ENCODE data around the gene ACOT7.

Gene ACOT7

GRCh38 chr1:6280761-6281451, 112.7 kb downstream of the ACOT7 start:
- TF ChIP-seq EZH2phosphoT487 (IDR thresholded peaks at IDR 0.05; ENCODE audit: borderline replicate concordance, low read length) (no peak), CTCF (IDR thresholded peaks at IDR 0.05; ENCODE audit: low read depth, low read length, poor library complexity, severe bottlenecking) (no peak)
- H3K79me2 ChIP-seq (ENCODE audit: control insufficient read depth, low read length) = no peaks in the 10 kb centered on the region
- H3K36me3 ChIP-seq (ENCODE audit: control insufficient read depth, low read length) = no peaks in the 10 kb centered on the region
- no peaks in the 10 kb centered on the region for H3K9me3 ChIP-seq (ENCODE audit: control insufficient read depth, insufficient read depth, low read length)
- no peak overlapping the region for H3K4me3 ChIP-seq (ENCODE audit: low read length)
- no peaks in the 10 kb centered on the region for H3F3A ChIP-seq (ENCODE audit: control insufficient read depth, insufficient read depth)
- H3K27ac ChIP-seq (ENCODE audit: low read depth, low read length) = no peak overlapping the region
- no peaks in the 10 kb centered on the region for H3K9me2 ChIP-seq (replicated peaks; ENCODE audit: control insufficient read depth, low read length)
- no peaks in the 10 kb centered on the region for H3K4me1 ChIP-seq (ENCODE audit: control insufficient read depth, low read length)
- no peak overlapping the region for H3K4me2 ChIP-seq (ENCODE audit: low read length)
- no peaks in the 10 kb centered on the region for H3K27me3 ChIP-seq (ENCODE audit: control insufficient read depth, low read length)
- no peaks in the 10 kb centered on the region for H4K20me1 ChIP-seq (ENCODE audit: control insufficient read depth, insufficient read depth, low read depth, low read length)

- Histone ChIP-seq H3K27me3 (ENCODE audit: control insufficient read depth, low read length) (no peaks in the 10 kb centered on the region), H3F3A (ENCODE audit: control insufficient read depth, insufficient read depth) (no peaks in the 10 kb centered on the region), H3K9me3 (ENCODE audit: control insufficient read depth, insufficient read depth, low read length) (no peaks in the 10 kb centered on the region), H3K4me1 (ENCODE audit: control insufficient read depth, low read length) (no peaks in the 10 kb centered on the region), H3K9me2 (replicated peaks; ENCODE audit: control insufficient read depth, low read length) (no peaks in the 10 kb centered on the region), H3K79me2 (ENCODE audit: control insufficient read depth, low read length) (no peaks in the 10 kb centered on the region), H3K4me2 (ENCODE audit: low read length) (no peak overlapping the region), H3K36me3 (ENCODE audit: control insufficient read depth, low read length) (no peaks in the 10 kb centered on the region), H4K20me1 (ENCODE audit: control insufficient read depth, insufficient read depth, low read depth, low read length) (no peaks in the 10 kb centered on the region), H3K4me3 (ENCODE audit: low read length) (no peak overlapping the region), H3K27ac (ENCODE audit: low read depth, low read length) (no peak overlapping the region)
- TF ChIP-seq CTCF (IDR thresholded peaks at IDR 0.05; ENCODE audit: low read depth, low read length, poor library complexity, severe bottlenecking) (no peak), EZH2phosphoT487 (IDR thresholded peaks at IDR 0.05; ENCODE audit: borderline replicate concordance, low read length) (no peak)
Measured at GRCh38 chr1:6279613-6280383, 113.8 kb downstream of the ACOT7 start.

- Histone ChIP-seq H3K4me2 (ENCODE audit: low read length) (no peak overlapping the region), H3K27ac (ENCODE audit: low read depth, low read length) (no peak overlapping the region), H3K79me2 (ENCODE audit: control insufficient read depth, low read length) (no peaks in the 10 kb centered on the region), H3K4me1 (ENCODE audit: control insufficient read depth, low read length) (no peaks in the 10 kb centered on the region), H3K27me3 (ENCODE audit: control insufficient read depth, low read length) (no peaks in the 10 kb centered on the region), H3K9me3 (ENCODE audit: control insufficient read depth, insufficient read depth, low read length) (no peaks in the 10 kb centered on the region), H3K36me3 (ENCODE audit: control insufficient read depth, low read length) (no peaks in the 10 kb centered on the region), H4K20me1 (ENCODE audit: control insufficient read depth, insufficient read depth, low read depth, low read length) (no peaks in the 10 kb centered on the region), H3K9me2 (replicated peaks; ENCODE audit: control insufficient read depth, low read length) (no peaks in the 10 kb centered on the region), H3K4me3 (ENCODE audit: low read length) (no peak overlapping the region), H3F3A (ENCODE audit: control insufficient read depth, insufficient read depth) (no peaks in the 10 kb centered on the region)
- no peak for TF ChIP-seq CTCF (IDR thresholded peaks at IDR 0.05; ENCODE audit: low read depth, low read length, poor library complexity, severe bottlenecking)
Measured at GRCh38 chr1:6279066-6279465, 114.5 kb downstream of the ACOT7 start.
